HG03095 (cell line): Measurements from ENCODE around the gene FGF1.
"Not testable (repeated sequence)": the region's sequence is repeated elsewhere in the genome, so short reads cannot be mapped to it uniquely, and the experiment has no call there.

Source experiments
- ATAC-seq: cut with Tn5 transposase; IDR thresholded peaks from one replicate; pipeline ENCODE4 v1.9.1; 2021; ENCODE audit warnings: moderate library complexity; ENCODE audit not compliant: unreplicated experiment

FGF1 gene

GRCh38 chr5:142671266-142671665 lies 14.6 kb downstream of the FGF1 start:
- ATAC-seq: no peak

- ATAC-seq: no peak
Measured at GRCh38 chr5:142670804-142671203, 15.1 kb downstream of the FGF1 start.

DNA sequence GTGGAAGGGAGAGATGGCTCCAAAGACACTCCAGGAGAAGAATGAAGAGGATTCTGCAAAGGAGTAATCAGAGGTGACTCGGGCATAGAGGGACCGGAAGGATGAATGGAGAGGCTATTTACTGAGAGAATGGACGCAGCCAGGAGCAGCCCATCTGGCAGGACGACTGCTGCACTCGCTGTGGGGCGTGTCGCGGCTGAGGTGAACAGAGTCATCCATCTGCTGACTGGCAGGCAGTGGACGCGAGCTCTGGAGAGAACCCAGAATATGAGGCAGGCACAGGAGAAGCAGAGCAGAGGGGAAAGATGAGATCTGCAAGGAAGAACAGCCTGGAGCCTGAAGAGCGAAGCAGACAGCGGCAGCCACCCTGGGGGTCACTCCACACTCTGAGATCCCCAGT lies 16.4 kb downstream of the FGF1 start:
- no peak for ATAC-seq

DNA sequence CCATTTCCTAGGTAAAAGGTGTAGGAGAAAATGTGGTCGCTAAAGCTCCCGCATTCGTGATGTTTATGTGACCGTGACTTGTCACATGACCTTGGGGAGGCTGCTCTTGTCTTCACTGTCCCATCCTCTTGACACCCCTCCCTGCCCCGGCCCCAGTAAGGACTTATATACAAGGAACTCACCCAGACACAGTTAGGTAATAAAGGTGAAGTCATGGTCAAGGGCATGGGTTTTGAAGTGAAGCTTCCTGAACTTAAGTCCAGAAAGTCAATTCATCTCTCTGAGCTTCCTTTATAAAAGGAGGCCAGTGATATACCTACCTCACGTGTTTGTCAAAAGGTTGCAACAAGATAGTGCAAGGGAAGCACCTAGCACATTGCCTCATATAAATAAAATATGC lies 17.6 kb downstream of the FGF1 start:
- ATAC-seq: no peak

DNA sequence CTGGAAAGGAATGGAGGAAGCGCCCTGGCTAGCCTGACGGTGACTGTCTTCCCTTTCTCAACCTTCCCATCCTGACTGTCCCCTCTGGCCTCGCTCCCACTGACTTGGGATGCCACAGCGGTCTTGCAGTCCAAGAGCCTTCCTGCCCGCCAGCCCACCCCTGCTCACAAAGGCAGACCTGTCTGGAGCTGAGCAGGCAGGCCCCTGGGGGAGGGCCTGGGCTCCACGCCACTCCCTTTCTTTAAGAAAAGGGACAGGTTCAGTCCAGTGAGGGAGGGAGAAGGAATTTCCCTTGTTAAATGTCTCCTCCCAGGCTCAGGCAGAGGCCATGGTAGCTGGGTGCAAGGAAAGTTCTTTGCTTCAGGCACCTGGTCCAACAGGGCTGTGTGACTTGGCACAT lies 18.1 kb downstream of the FGF1 start:
- ATAC-seq: no peak

DNA sequence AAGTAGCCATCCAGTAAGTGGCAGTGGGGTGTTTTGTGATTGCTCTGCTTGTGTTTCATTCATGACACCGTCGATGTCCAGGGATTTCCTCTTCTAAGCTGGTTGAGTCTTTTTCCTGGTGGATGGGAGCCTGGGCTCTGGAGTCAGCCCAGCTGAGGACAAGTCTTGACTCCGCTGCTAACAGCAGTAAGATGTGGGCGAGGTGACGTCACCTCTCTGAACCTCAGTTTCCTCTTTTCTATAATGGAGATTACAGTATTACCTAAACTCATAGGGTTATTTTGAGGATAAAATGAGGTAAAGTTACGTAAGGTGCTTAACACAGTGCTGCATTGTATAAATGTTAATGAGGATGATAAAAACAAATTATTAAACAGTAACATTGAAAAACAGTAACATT lies 21.3 kb downstream of the FGF1 start:
- no peak for ATAC-seq

DNA sequence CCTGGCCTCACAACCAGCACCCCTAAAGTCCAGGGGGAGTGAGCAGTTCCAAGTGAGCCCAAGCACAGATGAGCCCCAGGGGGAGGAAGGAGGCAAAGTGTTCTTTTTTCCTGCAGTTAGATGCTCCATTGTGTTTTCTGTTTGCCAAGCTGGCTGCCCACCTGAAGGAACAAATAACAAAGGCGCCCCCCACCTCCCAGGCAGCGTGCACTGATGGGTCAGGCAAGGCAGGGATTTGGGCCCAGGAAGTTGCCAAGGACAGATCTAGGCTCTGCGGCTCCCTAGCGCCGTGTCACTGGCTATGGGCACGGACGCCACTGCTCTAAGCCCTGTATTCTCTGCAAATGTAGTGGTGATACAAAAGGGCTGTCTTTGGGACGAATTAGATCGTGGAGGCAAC lies 21.8 kb downstream of the FGF1 start:
- no peak for ATAC-seq

- no peak for ATAC-seq
Measured at GRCh38 chr5:142663246-142663645, 22.6 kb downstream of the FGF1 start.

GRCh38 chr5:142661957-142662356 lies 23.9 kb downstream of the FGF1 start:
- ATAC-seq: no peak

- no peak for ATAC-seq
Measured at GRCh38 chr5:142661143-142661542, 24.7 kb downstream of the FGF1 start.

- ATAC-seq: no peak
Measured at GRCh38 chr5:142660731-142661130, 25.2 kb downstream of the FGF1 start.

- no peak for ATAC-seq
Measured at GRCh38 chr5:142660196-142660595, 25.7 kb downstream of the FGF1 start.

GRCh38 chr5:142659405-142659804 lies 26.5 kb downstream of the FGF1 start:
- ATAC-seq: no peak

DNA sequence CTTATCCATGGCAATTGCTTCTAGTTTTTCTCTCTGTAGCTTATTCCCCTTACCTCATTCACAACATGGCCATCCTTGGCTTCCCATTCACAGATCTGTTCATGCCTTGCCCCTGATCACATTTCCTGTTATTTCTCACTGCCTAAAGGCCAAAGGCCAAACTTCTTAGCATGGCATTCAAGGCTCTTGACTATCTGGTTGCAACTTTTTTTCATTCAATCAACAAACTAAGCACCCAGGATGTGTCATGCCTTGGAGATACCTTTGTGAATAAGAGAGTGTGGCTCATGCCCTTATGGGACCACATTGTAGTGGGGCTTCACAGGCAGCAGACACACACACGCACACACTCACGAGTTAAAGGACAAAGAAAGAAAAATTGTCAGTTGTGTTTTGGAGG lies 27.6 kb downstream of the FGF1 start:
- ATAC-seq: no peak

GRCh38 chr5:142657446-142657845 lies 28.4 kb downstream of the FGF1 start:
- no peak for ATAC-seq

DNA sequence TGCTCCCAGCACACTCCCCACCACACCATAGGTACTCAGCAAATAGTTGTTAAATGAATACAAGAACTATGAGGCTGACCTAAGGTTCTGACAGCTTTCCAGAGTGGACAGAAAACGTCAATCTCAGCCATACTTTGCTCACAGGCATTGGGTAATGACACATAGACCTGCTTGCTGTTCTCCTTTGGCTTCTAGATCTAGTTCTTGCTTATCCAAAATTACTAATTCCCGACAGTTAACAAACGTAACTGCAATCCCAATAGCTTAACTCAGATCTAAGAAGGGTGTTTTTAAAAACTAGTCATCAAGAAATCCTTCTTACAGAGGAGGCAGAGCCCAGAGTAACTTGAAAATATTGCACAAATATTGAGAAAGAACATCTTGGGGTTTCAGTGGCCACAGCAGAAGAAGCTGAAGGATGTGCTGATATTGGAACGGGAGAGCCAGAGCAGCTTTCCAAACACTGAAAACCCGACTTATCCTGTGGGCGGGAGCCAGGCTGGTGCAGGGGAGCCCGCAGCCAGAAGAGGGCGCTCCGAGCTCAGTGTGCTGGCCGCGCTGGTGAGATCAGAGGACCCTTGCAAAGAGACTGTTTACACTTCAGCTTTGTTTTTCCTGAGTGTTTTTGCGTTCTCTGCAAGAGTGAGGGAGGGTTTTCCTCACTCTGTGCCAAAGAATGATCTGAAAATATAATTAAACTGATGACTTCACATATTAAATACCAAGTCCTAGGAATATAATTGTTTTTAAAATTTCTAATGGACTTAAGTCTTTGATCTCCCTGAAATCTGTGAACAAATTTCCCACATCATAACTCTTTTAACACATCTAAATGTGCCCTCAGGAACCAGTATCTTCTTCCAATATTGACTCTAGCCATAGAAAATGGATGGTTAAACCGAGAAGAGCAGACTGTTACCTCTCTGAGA lies 30.3 kb downstream of the FGF1 start:
- ATAC-seq: no peak

- ATAC-seq: no peak
Measured at GRCh38 chr5:142654578-142655058, 31.3 kb downstream of the FGF1 start.

GRCh38 chr5:142653321-142653720 lies 32.6 kb downstream of the FGF1 start:
- no peak for ATAC-seq

DNA sequence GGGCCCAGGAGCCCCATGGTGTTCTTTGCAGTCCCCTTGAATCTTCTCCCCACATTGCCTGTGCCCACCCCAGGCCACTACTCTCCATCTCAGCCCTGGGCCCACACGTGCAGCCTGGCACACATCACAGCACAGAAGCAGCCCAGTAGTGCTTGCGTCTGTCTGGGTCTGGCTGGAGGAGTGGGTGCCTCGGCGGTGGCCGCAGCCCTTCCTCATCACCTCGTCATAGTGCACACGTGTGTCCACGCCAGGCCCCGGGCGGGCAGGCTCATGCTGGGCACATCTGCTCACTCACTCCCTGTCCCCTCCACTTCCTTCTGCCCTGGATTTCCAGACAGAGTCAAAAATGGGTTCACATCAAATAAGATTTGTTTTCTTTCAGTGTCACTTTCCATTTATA lies 33.3 kb downstream of the FGF1 start:
- no peak for ATAC-seq

- ATAC-seq: no peak
Measured at GRCh38 chr5:142650881-142651280, 35.0 kb downstream of the FGF1 start.

DNA sequence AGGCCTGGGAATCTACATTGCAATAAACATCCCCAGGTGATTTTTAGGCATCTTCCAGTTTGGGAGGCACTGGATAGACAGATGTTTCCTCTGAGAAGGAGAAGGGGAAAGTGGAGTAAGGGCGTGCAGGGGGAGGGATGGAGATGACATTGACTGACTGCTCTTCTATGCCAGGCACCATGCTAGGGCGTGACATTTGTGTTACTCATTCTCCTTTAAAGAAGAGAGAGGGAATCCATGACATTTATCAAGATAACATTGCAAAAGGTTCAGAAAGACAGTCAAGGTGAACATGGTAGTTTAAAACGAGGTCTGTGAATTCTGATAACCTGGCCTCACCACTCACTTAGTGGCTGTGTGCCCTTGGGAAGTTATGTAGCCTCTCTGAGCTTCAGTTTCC lies 35.8 kb downstream of the FGF1 start:
- ATAC-seq: no peak

- ATAC-seq: not testable (repeated sequence)
Measured at GRCh38 chr5:142648108-142648507, 37.8 kb downstream of the FGF1 start.

- no peak for ATAC-seq
Measured at GRCh38 chr5:142645456-142645855, 40.4 kb downstream of the FGF1 start.
